Cortex of kidney (tissue), 1 donor: Measurements from ENCODE around the gene EIF2D.
A peak's percentile ranks its signal among the peaks of the same experiment; 100 is the strongest.
"Not testable (repeated sequence)": the region's sequence is repeated elsewhere in the genome, so short reads cannot be mapped to it uniquely, and the experiment has no call there.

ENCODE experiments used
- DNase-seq: peaks from one replicate; lab custom pipeline; 2025; lab: John Stamatoyannopoulos, UW

The EIF2D gene, protein sequence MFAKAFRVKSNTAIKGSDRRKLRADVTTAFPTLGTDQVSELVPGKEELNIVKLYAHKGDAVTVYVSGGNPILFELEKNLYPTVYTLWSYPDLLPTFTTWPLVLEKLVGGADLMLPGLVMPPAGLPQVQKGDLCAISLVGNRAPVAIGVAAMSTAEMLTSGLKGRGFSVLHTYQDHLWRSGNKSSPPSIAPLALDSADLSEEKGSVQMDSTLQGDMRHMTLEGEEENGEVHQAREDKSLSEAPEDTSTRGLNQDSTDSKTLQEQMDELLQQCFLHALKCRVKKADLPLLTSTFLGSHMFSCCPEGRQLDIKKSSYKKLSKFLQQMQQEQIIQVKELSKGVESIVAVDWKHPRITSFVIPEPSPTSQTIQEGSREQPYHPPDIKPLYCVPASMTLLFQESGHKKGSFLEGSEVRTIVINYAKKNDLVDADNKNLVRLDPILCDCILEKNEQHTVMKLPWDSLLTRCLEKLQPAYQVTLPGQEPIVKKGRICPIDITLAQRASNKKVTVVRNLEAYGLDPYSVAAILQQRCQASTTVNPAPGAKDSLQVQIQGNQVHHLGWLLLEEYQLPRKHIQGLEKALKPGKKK

DNA sequence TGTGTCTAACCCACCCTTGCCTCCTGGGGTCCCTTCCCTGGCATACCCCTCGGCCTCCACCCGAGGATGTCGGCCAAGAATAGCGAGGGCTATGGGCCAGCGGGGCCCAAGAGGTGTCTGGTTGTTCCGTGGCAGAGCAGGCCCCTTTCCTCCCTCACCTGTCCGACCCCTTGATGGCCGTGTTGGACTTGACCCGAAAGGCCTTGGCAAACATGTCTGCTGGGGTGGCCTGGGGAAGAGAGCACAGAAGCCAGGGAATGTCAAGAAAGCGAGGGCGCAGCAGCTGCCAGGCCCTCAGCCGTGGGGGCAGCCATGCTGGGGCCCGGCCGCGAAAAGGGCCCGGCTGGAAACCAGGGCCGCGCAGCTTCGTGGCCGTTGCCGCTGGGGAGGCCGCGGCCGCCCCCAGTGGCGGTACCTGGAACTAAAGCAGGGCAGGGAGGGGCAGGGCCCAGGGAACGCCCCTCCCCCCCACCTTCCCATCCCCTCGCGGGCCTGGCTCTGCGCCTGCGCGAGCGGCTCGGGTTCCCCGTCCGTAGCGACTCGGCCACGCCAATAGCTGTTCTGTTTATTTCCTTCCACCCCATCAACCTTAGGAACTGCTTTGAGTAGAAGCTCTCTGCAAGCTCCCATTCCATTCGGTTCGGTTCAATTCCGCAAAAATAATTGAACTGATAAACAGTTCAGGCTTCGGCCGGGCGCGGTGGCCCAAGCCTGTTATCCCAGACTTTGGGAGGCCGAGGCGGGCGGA is at the start of gene EIF2D:
TSS of gene EIF2D (minus strand) at position 337 of the 748 bp plus-strand sequence. CDS start at position 214, 123 bp downstream.
- DNase-seq, result peak; percentile 34

DNA sequence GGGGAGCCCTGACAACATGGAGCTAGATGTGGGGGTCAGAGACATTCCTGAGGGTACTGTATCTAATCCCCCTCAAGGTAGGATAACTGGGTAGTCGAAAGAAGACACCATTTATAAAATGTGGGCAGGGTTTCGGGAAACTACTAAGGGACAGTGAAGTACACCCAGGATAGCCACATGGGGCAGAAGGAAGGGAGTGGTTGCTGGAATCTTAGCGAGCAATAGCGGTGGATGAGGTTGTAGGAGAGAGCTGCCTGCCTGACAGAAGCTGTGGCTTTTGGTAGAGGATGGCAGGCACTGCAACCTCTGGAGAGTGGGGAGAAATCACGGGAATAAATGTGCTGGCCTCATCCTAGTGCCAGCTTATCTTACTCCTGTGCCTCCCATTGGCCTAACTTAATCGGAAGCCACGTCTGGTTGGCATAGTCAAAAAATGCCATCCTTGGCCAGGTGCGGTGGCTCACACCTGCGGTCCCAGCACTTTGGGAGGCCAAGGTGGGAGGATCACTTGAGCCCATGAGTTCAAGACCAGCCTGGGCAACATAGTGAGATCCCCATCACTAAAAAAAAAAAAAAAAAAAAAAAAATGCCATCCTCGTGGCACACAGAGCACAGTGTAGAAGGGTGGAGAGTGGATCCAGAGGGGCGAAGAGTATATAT is 49.0 kb upstream of the EIF2D start:
- no peak for DNase-seq

DNA sequence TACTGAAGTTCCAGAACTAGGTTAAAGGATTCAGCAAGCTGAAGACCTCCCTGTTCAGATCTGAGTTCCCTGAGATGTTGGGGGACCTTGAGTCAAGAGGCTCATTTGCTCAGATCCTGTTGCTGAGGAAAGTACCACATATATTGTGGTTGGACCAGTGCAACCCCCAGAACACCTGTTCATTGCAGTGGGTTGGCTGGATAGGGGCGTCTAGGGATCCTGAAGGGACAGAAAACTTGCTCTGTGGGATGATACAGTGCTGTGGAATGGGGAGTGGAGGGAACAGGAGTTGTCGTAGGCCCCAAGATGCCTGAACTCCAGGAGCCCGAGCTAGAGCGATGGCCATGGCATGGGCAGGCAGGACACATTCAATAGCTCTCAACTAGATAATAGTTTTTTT is 47.9 kb upstream of the EIF2D start:
- DNase-seq, result no peak

DNA sequence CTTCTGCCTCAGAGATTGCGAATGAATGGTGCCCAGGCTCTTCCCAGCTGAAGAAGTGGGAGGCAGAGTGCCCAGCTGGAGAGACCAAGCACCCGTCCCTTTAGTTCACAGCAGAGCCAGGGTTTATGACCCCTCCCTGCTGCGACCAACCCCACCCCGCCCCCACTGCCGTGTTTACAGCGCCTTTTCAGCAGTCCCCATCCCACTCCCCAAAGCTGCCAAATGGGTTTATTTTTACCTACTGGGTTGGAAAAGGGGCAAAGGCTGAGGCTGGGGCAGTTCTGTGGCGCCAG is 46.7 kb upstream of the EIF2D start:
- DNase-seq, result no peak

DNA sequence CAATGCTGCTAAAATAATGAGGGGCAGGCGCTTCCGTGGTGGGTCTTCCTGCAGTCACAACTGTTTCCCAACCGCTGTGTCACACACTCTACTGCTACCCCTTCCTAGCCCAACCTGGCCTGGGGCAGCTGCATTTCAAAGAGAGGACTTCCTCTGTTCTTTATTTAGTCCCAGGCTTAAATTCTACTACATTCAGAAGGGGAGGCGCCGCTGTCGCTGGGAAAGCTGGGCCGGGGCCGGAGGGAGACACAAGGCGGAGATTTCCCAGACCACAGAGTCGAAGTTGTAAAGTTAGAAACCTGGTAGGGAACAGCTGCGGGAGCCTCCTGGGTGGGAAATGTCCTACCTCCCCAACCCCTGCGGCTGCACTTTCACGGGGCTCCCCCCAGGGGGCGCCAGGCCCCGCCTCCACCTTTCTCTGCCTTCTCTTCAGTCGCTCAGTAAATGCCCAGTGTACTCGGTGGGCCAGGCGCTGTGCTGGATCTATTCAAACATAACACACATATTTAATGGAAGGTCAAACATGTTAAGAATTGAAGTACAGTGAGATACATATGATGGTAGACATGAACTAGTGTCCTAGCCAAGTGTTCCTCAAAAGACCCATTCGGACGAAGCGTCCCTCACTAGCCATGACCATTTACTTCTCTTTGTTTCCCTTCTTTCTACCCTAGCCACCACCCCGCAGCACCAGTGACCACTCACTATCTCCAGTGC is 46.2 kb upstream of the EIF2D start:
- no peak for DNase-seq

DNA sequence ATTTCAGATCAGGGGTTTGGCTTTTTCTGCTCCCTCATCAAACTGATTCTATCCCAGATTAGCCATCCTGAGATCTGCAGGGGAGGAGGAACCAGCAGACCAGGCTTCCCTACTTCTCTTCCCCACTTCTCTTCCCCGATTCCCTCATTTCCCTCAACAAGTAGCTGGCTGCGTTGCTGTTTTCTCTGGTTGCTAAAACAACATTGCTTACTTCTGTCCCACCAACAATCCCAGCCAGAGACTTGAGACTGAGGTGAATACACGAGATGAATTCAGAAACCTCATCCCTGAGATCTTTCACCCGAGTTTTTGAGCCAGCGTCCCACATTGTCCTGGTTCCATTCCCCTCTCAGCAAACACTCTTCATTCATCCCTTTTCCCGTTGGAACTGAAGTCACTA is 45.5 kb upstream of the EIF2D start:
- no peak for DNase-seq

DNA sequence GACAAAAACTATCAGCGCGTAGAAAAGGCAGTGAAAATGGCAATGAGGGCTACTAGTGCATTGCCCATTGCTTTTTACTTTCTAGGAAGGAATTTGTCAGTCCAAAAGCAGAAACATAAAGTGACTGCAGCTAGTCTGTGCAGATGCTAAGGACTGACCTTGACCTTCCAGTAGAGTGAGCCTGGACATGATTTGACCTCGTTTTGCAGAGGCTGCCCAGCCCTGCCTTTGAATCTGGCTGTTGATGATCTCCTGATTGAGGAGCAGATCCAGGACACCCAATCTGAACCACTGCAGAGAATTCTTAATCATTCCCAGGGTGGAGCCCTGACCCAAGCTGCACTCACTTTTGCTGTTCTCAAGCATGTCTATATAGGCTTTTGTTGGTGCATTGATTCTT is 44.7 kb upstream of the EIF2D start:
- DNase-seq, result no peak

DNA sequence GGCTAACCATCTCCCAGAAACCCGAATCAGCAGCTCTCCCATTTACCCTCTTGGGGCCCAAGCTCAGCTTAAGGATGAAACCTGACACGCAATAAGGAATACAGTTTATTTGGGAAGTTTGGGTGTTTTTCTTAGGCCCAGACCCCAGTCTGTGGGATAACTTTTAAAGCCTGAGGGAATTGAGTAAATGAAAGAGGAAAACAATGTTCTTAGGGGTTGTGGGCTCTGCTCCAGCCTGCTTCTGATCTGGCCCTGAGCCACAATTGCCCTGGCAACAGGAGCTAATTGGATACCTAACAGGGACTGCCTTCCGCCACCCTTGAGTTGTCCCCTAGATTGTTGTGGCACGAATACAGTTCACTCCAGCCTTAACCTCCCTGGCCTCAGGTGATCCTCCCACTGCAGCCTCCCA is 43.2 kb upstream of the EIF2D start:
- DNase-seq, result no peak

DNA sequence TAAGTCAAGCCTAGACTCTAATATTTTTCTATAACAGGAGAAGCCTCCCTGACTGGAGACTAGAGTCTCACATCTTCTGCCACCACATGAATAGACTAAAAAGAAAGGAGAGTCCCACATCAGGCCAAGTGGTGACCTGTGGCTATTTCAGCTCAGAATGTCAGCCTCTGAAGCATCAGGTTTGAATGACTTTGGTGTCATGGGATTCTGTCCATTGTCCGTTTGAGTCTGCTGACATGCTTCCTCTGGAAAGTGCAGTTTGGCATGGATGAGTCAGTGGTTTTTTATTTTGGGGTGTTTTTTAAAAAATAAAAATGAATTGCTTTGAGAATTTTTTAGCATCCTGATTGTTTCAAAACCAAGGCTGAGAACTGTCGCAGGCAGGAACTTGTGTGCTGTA is 42.6 kb upstream of the EIF2D start:
- no peak for DNase-seq

DNA sequence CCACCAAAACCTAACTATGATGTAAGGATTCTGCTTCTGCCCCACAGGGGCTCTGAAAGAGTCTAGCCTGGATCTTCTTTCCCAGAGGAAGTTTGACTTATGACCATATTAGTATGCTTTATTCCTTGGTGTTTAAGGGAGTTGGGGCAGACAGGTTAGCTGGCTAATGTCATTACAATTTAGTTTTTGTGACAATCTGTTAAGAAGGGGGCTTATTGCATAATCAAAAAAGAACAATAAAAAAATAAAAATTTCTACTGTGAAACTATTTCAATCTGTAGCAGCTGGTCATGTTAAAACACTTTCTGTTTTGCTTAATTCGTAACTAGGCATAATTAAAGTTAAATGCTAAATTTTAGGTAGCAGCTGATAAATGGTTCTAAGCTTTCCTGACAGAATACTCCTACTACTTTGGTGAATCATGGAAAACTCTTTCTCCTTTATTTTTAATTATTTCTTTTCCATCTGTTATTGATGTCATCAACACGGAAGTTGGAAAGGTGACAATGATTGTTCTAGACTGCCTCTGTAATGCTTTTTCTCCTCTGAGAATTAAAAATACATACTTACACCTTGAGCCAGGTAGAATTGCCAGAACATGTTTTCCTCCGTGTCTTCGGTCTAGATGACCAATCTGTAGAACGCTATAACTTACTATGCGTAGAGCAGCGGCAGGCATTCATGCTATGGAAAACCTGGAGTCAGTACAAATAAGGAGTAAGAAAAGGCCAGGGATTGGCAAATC is 41.6 kb upstream of the EIF2D start:
- DNase-seq, result no peak

DNA sequence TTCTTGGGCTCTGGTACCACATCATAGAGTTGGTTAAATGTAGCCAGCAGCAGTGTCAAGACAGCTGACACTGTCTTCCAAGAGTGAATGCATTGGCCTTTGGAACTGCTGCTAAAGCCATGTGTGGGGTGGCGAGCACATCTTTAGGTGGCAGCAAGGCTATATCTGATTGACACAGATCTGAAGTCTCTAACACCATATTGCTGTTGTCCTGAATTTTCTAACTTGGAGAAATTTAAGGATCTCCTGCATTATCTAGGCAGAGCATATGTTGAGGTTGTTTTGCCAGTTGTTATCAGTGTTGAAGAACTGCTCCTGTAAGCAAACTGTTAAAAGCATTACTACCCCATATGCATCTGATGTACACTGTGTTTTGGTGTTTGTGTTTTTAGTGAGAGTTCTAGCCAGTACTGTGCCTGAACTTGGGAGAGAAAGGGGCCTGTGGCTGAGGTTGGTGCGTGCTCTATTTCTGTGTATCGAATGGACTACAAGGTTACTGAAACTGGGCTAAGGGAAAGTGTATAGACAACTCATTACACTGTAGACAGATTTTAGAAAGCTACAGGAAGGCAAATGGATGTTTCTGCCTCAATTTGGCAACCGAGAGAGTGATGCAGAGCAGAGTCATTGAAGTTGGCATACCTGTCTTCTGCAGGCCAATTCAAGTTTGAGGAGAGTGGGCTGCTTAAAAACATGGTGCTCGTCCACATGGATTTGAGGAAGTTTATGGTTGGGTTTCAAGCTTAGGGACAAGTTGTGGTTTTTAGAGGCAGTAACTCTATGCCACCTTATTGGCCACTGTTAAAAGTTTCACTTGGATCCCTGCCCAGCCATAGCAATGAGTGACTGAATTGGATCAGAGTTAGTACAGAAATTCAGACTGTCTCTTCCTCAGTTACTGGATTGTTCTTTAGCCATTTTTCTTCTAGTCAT is 40.0 kb upstream of the EIF2D start:
- no peak for DNase-seq

DNA sequence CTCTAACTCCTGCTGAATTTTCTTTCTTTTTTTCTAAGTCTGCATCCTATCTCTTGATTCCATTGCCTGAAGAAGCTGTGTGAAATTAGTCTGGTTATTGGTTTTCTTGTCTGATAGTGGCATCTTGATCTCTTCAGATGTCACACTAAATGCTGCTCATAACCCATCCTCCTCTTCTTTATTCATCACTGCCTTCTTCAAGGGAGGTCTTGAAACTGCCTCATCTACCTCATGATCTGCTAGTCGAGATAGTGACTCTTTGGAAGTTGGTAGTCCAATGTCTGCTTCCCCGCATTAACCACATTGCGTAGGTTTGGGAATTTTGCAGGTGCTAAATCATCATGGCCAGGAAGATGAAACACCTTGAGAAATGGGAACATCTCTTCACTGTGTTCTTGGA is 38.7 kb upstream of the EIF2D start:
- no peak for DNase-seq

DNA sequence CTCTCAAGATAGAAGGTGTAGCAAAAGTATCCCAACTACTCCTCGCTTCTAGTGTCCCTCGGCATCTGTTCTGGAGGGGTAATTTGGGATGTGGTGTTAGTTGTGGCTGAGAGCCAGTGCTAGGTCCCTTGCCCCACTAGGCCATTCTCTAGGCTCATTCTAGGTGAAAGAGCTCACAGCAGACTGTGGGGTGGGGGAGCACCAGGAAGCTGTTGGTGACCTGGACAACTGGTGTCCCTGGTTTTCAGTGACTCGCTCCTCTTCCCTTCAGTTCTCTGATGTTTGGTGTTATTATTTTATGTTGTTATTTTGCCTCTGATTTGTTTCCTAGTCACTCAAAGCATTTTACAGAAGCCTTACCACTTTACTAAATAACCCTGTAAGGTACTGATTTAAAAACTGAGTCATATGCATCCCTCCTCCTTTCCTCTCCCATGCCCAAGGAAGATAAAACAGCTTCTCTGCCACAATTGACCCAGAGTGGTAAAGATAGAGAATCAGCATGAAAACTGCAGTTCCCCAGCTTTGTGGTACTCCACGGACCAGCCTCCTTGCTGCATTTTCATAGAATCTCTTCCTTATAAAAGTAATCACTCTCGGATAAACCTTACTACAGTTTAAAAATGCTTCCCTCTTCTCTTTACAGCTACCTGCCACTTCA is 37.1 kb upstream of the EIF2D start:
- no peak for DNase-seq

DNA sequence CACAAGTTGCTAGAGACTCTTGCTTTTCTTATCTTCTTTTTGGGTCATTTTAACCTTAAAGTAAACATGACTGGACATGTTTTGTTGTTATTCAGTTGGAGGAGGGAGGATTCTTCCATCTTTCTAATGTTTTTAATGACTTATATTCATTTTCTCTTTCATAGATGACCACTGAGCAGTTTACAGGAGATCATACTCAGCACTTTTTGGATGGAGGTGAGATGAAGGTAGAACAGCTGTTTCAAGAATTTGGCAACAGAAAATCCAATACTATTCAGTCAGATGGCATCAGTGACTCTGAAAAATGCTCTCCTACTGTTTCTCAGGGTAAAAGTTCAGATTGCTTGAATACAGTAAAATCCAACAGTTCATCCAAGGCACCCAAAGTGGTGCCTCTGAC is 35.0 kb upstream of the EIF2D start:
- no peak for DNase-seq

DNA sequence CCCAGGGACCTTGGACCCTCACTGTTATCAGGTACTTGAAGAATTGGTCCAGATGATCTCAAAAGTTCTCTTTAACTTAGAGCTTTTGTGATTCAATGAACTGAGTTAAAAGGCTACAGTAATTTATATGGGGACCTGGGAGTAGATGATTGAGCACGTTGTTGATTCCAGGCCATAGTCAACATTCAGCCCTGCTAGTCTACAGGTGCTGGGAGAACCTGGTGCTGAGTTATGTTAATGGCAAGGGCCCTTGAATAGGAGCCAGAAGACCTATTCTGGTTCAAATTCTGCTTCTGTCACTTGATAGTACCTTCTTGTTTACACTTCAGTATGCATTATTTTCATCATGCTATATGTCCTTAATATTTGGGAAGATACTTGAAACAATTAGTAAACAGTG is 34.2 kb upstream of the EIF2D start:
- no peak for DNase-seq

DNA sequence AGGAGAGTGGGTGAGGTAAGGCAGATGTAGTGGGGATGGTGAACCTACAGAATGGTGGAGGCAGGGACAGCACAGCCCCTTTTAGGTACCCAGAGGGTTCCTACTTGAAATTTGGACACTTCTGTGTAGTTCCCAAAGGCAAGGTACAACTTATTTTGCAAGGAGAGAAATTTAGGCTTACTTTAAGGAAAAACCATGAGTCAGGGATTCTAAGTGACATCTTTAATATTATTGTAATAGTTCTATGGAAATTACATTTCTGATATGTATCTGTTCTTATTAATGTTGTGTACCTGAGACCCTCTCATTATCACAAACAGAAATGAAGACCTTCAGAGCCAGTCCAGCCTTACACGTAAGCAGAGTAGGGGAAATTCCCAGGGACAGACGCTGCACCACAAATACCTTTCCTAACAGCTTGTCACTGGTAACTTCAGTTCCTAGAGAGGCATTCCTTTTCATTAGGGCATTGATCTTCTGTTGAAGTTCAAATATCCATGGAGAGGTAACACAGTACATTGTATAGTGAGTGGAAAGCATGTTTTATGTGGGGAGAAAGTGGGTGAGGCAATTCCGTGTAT is 30.9 kb upstream of the EIF2D start:
- no peak for DNase-seq

DNA sequence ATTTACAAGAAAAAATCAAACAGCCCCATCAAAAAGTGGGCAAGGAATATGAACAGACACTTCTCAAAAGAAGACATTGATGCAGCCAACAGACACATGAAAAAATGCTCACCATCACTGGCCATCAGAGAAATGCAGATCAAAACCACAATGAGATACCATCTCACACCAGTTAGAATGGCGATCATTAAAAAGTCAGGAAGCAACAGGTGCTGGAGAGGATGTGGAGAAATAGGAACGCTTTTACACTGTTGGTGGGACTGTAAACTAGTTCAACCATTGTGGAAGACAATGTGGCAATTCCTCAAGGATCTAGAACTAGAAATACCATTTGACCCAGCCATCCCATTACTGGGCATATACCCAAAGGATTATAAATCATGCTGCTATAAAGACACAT is 29.8 kb upstream of the EIF2D start:
- not testable (repeated sequence) for DNase-seq

DNA sequence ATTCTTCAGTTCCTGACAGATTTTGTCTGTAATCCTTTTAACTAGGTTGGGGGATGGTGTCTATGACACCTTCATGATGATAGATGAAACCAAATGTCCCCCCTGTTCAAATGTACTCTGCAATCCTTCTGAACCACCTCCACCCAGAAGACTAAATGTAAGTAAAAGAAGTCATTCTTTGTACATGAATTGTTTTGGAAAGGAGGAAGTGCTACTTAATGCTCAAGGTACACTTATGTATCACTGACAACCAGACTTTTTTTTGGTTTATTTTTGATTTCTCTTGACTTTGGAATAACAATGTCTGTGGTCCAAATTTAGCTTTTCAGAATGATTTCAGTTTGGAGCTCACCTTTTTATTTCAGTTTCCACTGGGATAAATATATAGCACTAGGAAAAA is 25.3 kb upstream of the EIF2D start:
- DNase-seq, result no peak

DNA sequence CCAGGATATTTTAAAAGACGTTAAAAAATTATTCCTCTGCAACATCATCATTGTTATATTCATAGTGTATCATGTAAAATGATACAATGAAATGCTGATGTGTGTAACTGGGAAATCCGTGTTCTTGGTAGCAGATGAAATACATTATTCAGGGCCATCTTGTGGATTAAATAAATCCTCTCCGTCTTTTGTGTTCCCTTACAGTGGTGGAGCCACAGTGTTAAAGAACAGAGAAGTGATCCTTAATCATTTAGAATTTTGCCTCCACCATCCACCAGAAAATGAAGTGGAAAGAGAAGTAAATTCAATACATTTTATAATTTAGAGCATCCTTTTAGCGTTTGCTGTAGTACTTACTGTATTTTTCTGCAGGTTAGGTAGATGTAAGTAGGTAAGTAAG is 24.4 kb upstream of the EIF2D start:
- no peak for DNase-seq
